Bronchial epithelial cell (primary cell): Measurements from ENCODE around the gene PRKAG2. TPM values are rescaled to one million over a fixed set of nuclear protein-coding genes. Genes with fewer than 3 reads are reported as not detected.

Experiments
- DNase-seq: peaks from one replicate; pipeline ENCODE4 v3.0.0-alpha.2; 2010; ENCODE audit warnings: low read depth
- FAIRE-seq: peaks from 2 replicates; lab custom pipeline; 2011; peaks lifted over from hg19 to GRCh38; lab: Jason Lieb, UNC
- H3K27me3 ChIP-seq: 2 replicates; pipeline ENCODE4 v1.5.1; 2011; ENCODE audit warnings: low read length; ENCODE audit not compliant: control insufficient read depth, insufficient read depth
- H3K36me3 ChIP-seq: 2 replicates; pipeline ENCODE4 v1.5.1; 2011; ENCODE audit warnings: low read length; ENCODE audit not compliant: control insufficient read depth, insufficient read depth
- H3K4me3 ChIP-seq: 2 replicates; pipeline ENCODE4 v1.5.1; 2011; ENCODE audit warnings: mild to moderate bottlenecking, low read depth, low read length, control low read depth
- CTCF ChIP-seq: IDR thresholded peaks from 2 replicates; pipeline ENCODE4 v1.5.1; 2011; ENCODE audit warnings: mild to moderate bottlenecking, moderate library complexity, low read length, control low read depth, inconsistent platforms; ENCODE audit not compliant: insufficient read depth, severe bottlenecking
- total RNA-seq: library from RNA; depleted of rRNA; stranded (reverse); fragments of >200 nt; gene quantifications from 2 replicates; pipeline ENCODE4 v1.2.1, GENCODE V29; 2014

The PRKAG2 gene
- total RNA-seq, 1 donor from 2014 or later, result 24.5 TPM

GRCh38 chr7:151727579-151728285 lies 149.2 kb downstream of the PRKAG2 start:
- no peaks in the 10 kb centered on the region for H3K36me3 ChIP-seq
- H3K4me3 ChIP-seq, result no peak overlapping the region
- TF ChIP-seq CTCF, result no peak
- DNase-seq, result peak; percentile 98
- FAIRE-seq, result peak; percentile 90
- peaks cover 1% of the 10 kb centered on the region for H3K27me3 ChIP-seq

- DNase-seq (no peak), FAIRE-seq (no peak)
- Histone ChIP-seq H3K27me3 (peaks cover 1% of the 10 kb centered on the region), H3K4me3 (no peak overlapping the region), H3K36me3 (no peaks in the 10 kb centered on the region)
- TF ChIP-seq CTCF, result no peak
Observed at GRCh38 chr7:151726652-151727578, 150.0 kb downstream of the PRKAG2 start.

- Histone ChIP-seq H3K4me3 (no peak overlapping the region), H3K27me3 (peaks cover 1% of the 10 kb centered on the region), H3K36me3 (no peaks in the 10 kb centered on the region)
- FAIRE-seq (no peak), DNase-seq (no peak)
- no peak for TF ChIP-seq CTCF
Observed at GRCh38 chr7:151725844-151726651, 150.9 kb downstream of the PRKAG2 start.

- Histone ChIP-seq H3K4me3 (no peak overlapping the region), H3K27me3 (peaks cover 1% of the 10 kb centered on the region), H3K36me3 (no peaks in the 10 kb centered on the region)
- DNase-seq (no peak), FAIRE-seq (no peak)
- no peak for TF ChIP-seq CTCF
Observed at GRCh38 chr7:151724920-151725584, 151.9 kb downstream of the PRKAG2 start.

- no peak overlapping the region for H3K4me3 ChIP-seq
- FAIRE-seq, result no peak
- H3K27me3 ChIP-seq, result peaks cover 1% of the 10 kb centered on the region
- no peak for TF ChIP-seq CTCF
- DNase-seq, result no peak
- H3K36me3 ChIP-seq, result no peaks in the 10 kb centered on the region
Observed at GRCh38 chr7:151724250-151724915, 152.5 kb downstream of the PRKAG2 start.
